ENCODE data around the gene CDH13. TPM values are rescaled to one million over a fixed set of nuclear protein-coding genes. Genes with fewer than 3 reads are reported as not detected.

CDH13 gene
- total and polyA plus RNA-seq, 9 of the 15 experiments (the other 6 are each of a cell fraction or from before 2014, with no cell fraction given): 0.03 TPM; not detected in 8

- ChIA-PET CTCF (ENCODE audit: low intra/inter-chr PET ratio) (no interaction called here), POLR2A (no interaction called here)
- Histone ChIP-seq H4K20me1 (replicated peaks; ENCODE audit: control insufficient read depth, insufficient read depth, low read length) (no peaks in the 10 kb centered on the region), H3K9me3 (replicated peaks; ENCODE audit: control insufficient read depth, insufficient read depth, low read depth, low read length) (peaks cover 1% of the 10 kb centered on the region; the same call in 1 of the 2 replicates), H3K9me1 (ENCODE audit: control insufficient read depth, insufficient read depth, low read length) (no peaks in the 10 kb centered on the region), H3K4me1 (replicated peaks in 1 of 2; ENCODE audit: control insufficient read depth in 2 of 2, insufficient read depth in 2 of 2, low read length in 2 of 2) (no peaks in the 10 kb centered on the region), H3K4me2 (ENCODE audit: insufficient read depth, low read length) (no peak overlapping the region), H2AFZ (ENCODE audit: low read depth, low read length) (no peak overlapping the region), H3K9ac (ENCODE audit: insufficient read depth in 1 of 2, low read depth in 2 of 2, low read length in 2 of 2) (no peak overlapping the region), H3K4me3 (no peak overlapping the region), H3K36me3 (ENCODE audit: control insufficient read depth, insufficient read depth, low read length) (no peaks in the 10 kb centered on the region), H3K27ac (ENCODE audit: extremely low read depth, low read depth, low read length) (no peak overlapping the region), H3K79me2 (ENCODE audit: control insufficient read depth, insufficient read depth, low read length) (no peaks in the 10 kb centered on the region), H3K27me3 (ENCODE audit: control insufficient read depth in 2 of 2, insufficient read depth in 2 of 2, low read length in 2 of 2) (no peaks in the 10 kb centered on the region)
- TF ChIP-seq DIDO1 (tag; IDR thresholded peaks at IDR 0.05; ENCODE audit: low read depth): no peak
- TF ChIP-seq HES1 (IDR thresholded peaks at IDR 0.05; ENCODE audit: low read depth): no peak
- no peak for TF ChIP-seq CTBP1 (IDR thresholded peaks at IDR 0.05; ENCODE audit: borderline replicate concordance)
- no peak for TF ChIP-seq SRSF1 (IDR thresholded peaks at IDR 0.05; ENCODE audit: low read depth, low read length)
- no peak for TF ChIP-seq POLR2AphosphoS2 (IDR thresholded peaks at IDR 0.05; ENCODE audit: low read length)
- TF ChIP-seq TSC22D4 (tag; IDR thresholded peaks at IDR 0.05): no peak
- no peak for TF ChIP-seq E2F1 (CRISPR knock-in tag; IDR thresholded peaks at IDR 0.05)
- no peak for TF ChIP-seq ZNF280A (IDR thresholded peaks at IDR 0.05; ENCODE audit: low read depth, partially characterized antibody)
- TF ChIP-seq SRSF3 (IDR thresholded peaks at IDR 0.05; ENCODE audit: insufficient read depth, low read length): no peak
- TF ChIP-seq CREB3 (tag; conservative IDR thresholded peaks at IDR 0.05; ENCODE audit: low read depth): no peak
- no peak for TF ChIP-seq HMGXB4 (CRISPR knock-in tag; IDR thresholded peaks at IDR 0.05)
- no peak for TF ChIP-seq ZNF239 (CRISPR knock-in tag; IDR thresholded peaks at IDR 0.05)
- no peak for ATAC-seq
- in situ Hi-C loops (cut with MboI): no loop called here
- FAIRE-seq: no peak
- no peak for DNase-seq (ENCODE audit: extremely low read depth in 1 of 4, low spot score in 3 of 4)
- no TSS peak for BruUV-seq (replicated peaks)
- intact Hi-C loops (cut with micrococcal nuclease): no loop called here
- 0% methylated on average over 3 of the region's 3 CpGs for WGBS (ENCODE audit: insufficient coverage, low coverage, missing lambda C conversion rate)
Observed at GRCh38 chr16:83328936-83329335, 702.2 kb downstream of the CDH13 start.

Data from K562 (cell line).